ENCODE data around the gene GPATCH4. TPM values are rescaled to one million over a fixed set of nuclear protein-coding genes. Genes with fewer than 3 reads are reported as not detected.
"Not testable (repeated sequence)": the region's sequence is repeated elsewhere in the genome, so short reads cannot be mapped to it uniquely, and the experiment has no call there.

GPATCH4 gene
- total RNA-seq, 2 experiments from 2014 or later: 35.3 to 36.3 TPM

- no peaks in the 10 kb centered on the region for H3K36me3 ChIP-seq (ENCODE audit: insufficient read depth, low read length)
- ChIA-PET POLR2A (no interaction called here), CTCF (no interaction called here)
- no peak overlapping the region for H3K4me3 ChIP-seq (ENCODE audit: low read length)
- H3K27ac ChIP-seq (ENCODE audit: low read depth in 1 of 2, low read length in 2 of 2): no peak overlapping the region
- DNase-seq (no peak), ATAC-seq (ENCODE audit: poor library complexity) (no peak)
- Mint-ChIP-seq H3K27ac (no peak overlapping the region), H3K4me1 (ENCODE audit: low read depth) (peaks cover 22% of the 10 kb centered on the region), H3K4me3 (no peak overlapping the region), H3K27me3 (peaks cover 84% of the 10 kb centered on the region), H3K36me3 (ENCODE audit: low read depth) (no peaks in the 10 kb centered on the region), H3K9me3 (no peaks in the 10 kb centered on the region)
- peaks cover 69 to 71% of the 10 kb centered on the region in 2 experiments for H3K27me3 ChIP-seq (ENCODE audit: control insufficient read depth in 1 of 2, insufficient read depth in 2 of 2, low read length in 2 of 2)
- intact Hi-C loops (cut with DNase I, micrococcal nuclease): no loop called here
- TF ChIP-seq CTCF (IDR thresholded peaks at IDR 0.05): no peak
- peaks cover 0 to 9% of the 10 kb centered on the region in 2 experiments for H3K9me3 ChIP-seq (ENCODE audit: control insufficient read depth in 1 of 2, insufficient read depth in 1 of 2, low read length in 2 of 2)
- H3K4me1 ChIP-seq (ENCODE audit: insufficient read depth, low read length): peaks cover 22% of the 10 kb centered on the region
These were observed 37.1 kb upstream of the GPATCH4 start for GRCh38 chr1:156638189-156638985.

GRCh38 chr1:156632355-156632754 is 31.1 kb upstream of the GPATCH4 start:
- no peaks in the 10 kb centered on the region for H3K4me1 Mint-ChIP-seq (ENCODE audit: low read depth)

GRCh38 chr1:156631152-156631551 is 29.9 kb upstream of the GPATCH4 start:
- H3K27ac ChIP-seq (ENCODE audit: low read depth in 1 of 2, low read length in 2 of 2); H3K4me1 Mint-ChIP-seq (ENCODE audit: low read depth); H3K4me3 ChIP-seq (ENCODE audit: low read length); POLR2A ChIA-PET; H3K4me3 Mint-ChIP-seq; H3K27ac Mint-ChIP-seq; H3K9me3 Mint-ChIP-seq; ATAC-seq (ENCODE audit: poor library complexity); DNase-seq; intact Hi-C loops (cut with DNase I, micrococcal nuclease); H3K36me3 ChIP-seq (ENCODE audit: insufficient read depth, low read length); H3K9me3 ChIP-seq (ENCODE audit: control insufficient read depth in 1 of 2, insufficient read depth in 1 of 2, low read length in 2 of 2); H3K36me3 Mint-ChIP-seq (ENCODE audit: low read depth); H3K4me1 ChIP-seq (ENCODE audit: insufficient read depth, low read length): not testable (repeated sequence)
- peaks cover 86% of the 10 kb centered on the region for H3K27me3 Mint-ChIP-seq
- CTCF ChIA-PET: interaction anchor here (0.8 kb wide), 1 partner anchor 94 kb away, joined by 3 read pairs; no protein-coding TSS in a partner anchor
- H3K27me3 ChIP-seq (ENCODE audit: control insufficient read depth in 1 of 2, insufficient read depth in 2 of 2, low read length in 2 of 2): peaks cover 32 to 38% of the 10 kb centered on the region in 2 experiments

More at GRCh38 chr1:156632355-156632754, 31.1 kb upstream of the GPATCH4 start:
- POLR2A ChIA-PET: no interaction called here
- Histone ChIP-seq H3K9me3 (ENCODE audit: control insufficient read depth in 1 of 2, insufficient read depth in 1 of 2, low read length in 2 of 2) (no peaks in the 10 kb centered on the region), H3K4me3 (ENCODE audit: low read length) (no peak overlapping the region), H3K27me3 (ENCODE audit: control insufficient read depth in 1 of 2, insufficient read depth in 2 of 2, low read length in 2 of 2) (peaks cover 29 to 32% of the 10 kb centered on the region in 2 experiments), H3K4me1 (ENCODE audit: insufficient read depth, low read length) (no peaks in the 10 kb centered on the region), H3K36me3 (ENCODE audit: insufficient read depth, low read length) (no peaks in the 10 kb centered on the region), H3K27ac (ENCODE audit: low read depth in 1 of 2, low read length in 2 of 2) (no peak overlapping the region)
- no peaks in the 10 kb centered on the region for H3K9me3 Mint-ChIP-seq
- no peak overlapping the region for H3K4me3 Mint-ChIP-seq
- DNase-seq (no peak), ATAC-seq (ENCODE audit: poor library complexity) (no peak)
- TF ChIP-seq CTCF (IDR thresholded peaks at IDR 0.05): no peak
- peaks cover 84% of the 10 kb centered on the region for H3K27me3 Mint-ChIP-seq
- H3K36me3 Mint-ChIP-seq (ENCODE audit: low read depth): no peaks in the 10 kb centered on the region
- intact Hi-C loops (cut with DNase I, micrococcal nuclease): no loop called here
- H3K27ac Mint-ChIP-seq: no peak overlapping the region
- CTCF ChIA-PET: no interaction called here
